LNCaP clone FGC (cell line): ENCODE results near the gene XRCC2.

ENCODE experiments used
- DNase-seq: peaks from one replicate; pipeline ENCODE4 v3.0.0-alpha.2; 2011; ENCODE audit warnings: low read depth
- H3K4me3 ChIP-seq: 2 replicates; pipeline ENCODE4 v1.5.1; 2011; ENCODE audit warnings: mild to moderate bottlenecking, low read depth, low read length, control low read depth
- TF ChIP-seq, protein P1 (sequence below): IDR thresholded peaks from 2 replicates; pipeline ENCODE4 v1.5.1; 2012; ENCODE audit warnings: mild to moderate bottlenecking; ENCODE audit not compliant: control insufficient read depth, insufficient read depth; ENCODE audit errors: extremely low read depth

The XRCC2 gene

DNA sequence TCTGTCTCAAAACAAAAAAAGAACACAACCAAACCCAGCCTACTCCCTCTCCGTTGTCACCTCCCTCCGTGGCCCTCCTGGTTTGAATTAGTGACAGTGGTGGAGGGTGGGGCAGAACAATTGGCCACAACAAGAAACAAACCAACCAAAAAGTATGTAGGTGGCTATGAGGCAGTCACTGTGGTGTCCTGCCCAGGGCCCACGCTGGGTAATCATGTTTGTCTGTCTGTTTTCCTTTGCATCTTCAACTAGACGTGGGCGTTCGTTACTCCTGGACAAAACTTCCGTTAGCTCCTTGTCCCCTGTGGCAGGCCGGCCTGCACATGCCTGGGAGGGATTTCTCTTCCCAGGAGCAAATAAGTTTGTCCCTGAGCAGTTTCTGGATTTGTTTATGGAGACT is 78.4 kb downstream of the XRCC2 start:
- no peak overlapping the region for H3K4me3 ChIP-seq
- TF ChIP-seq, protein P1, sequence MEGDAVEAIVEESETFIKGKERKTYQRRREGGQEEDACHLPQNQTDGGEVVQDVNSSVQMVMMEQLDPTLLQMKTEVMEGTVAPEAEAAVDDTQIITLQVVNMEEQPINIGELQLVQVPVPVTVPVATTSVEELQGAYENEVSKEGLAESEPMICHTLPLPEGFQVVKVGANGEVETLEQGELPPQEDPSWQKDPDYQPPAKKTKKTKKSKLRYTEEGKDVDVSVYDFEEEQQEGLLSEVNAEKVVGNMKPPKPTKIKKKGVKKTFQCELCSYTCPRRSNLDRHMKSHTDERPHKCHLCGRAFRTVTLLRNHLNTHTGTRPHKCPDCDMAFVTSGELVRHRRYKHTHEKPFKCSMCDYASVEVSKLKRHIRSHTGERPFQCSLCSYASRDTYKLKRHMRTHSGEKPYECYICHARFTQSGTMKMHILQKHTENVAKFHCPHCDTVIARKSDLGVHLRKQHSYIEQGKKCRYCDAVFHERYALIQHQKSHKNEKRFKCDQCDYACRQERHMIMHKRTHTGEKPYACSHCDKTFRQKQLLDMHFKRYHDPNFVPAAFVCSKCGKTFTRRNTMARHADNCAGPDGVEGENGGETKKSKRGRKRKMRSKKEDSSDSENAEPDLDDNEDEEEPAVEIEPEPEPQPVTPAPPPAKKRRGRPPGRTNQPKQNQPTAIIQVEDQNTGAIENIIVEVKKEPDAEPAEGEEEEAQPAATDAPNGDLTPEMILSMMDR, result no peak
- DNase-seq, result no peak

GRCh38 chr7:152596824-152597223 is 79.1 kb downstream of the XRCC2 start:
- TF ChIP-seq, protein P1, result no peak

More at GRCh38 chr7:152596824-152597223, 79.1 kb downstream of the XRCC2 start:
- DNase-seq, result no peak
- no peak overlapping the region for H3K4me3 ChIP-seq
